Activated T-cell treated with anti-CD3 and anti-CD28 coated beads, Interleukin-2, amount 50 U/mL, for 48 hours (primary cell): ENCODE results near the gene CTDSP2.
"Not testable (repeated sequence)": the region's sequence is repeated elsewhere in the genome, so short reads cannot be mapped to it uniquely, and the experiment has no call there.

ENCODE experiments used
- DNase-seq, 2 experiments: peaks; one replicate each; pipeline ENCODE4 v3.0.0-alpha.2; 2020

CTDSP2 gene

GRCh38 chr12:57777367-57777766 lies 69.2 kb downstream of the CTDSP2 start:
- DNase-seq: no peak

- no peak for DNase-seq
Observed at GRCh38 chr12:57776247-57776587, 70.3 kb downstream of the CTDSP2 start.

GRCh38 chr12:57775563-57776246 lies 70.8 kb downstream of the CTDSP2 start:
- DNase-seq: peak in 1 of 2 experiments; percentile 11

- DNase-seq: no peak
Observed at GRCh38 chr12:57775044-57775443, 71.5 kb downstream of the CTDSP2 start.

- not testable (repeated sequence) for DNase-seq
Observed at GRCh38 chr12:57774634-57775033, 71.9 kb downstream of the CTDSP2 start.

- no peak for DNase-seq
Observed at GRCh38 chr12:57772429-57773322, 73.9 kb downstream of the CTDSP2 start, which contains the start of gene EEF1AKMT3. Gene EEF1AKMT3, plus strand, starts transcription at chr12:57772614. Its CDS starts 111 bp downstream, at chr12:57772725.

- DNase-seq: peak; percentile 96
Observed at GRCh38 chr12:57771873-57772428, 74.6 kb downstream of the CTDSP2 start, which contains the start of gene METTL1. Gene METTL1, minus strand, starts transcription at chr12:57772105. Its CDS starts 22 bp downstream, at chr12:57772083.

- peak in 1 of 2 experiments; percentile 94 for DNase-seq
Observed at GRCh38 chr12:57771236-57771872, 75.2 kb downstream of the CTDSP2 start.

GRCh38 chr12:57770734-57771133 lies 75.8 kb downstream of the CTDSP2 start:
- no peak for DNase-seq
